ENCODE data around the gene RAB9A. TPM values are rescaled to one million over a fixed set of nuclear protein-coding genes. Genes with fewer than 3 reads are reported as not detected.

The RAB9A gene
- polyA plus RNA-seq, 3 donors = 17.9 to 38.1 (median 30.8) TPM

DNA sequence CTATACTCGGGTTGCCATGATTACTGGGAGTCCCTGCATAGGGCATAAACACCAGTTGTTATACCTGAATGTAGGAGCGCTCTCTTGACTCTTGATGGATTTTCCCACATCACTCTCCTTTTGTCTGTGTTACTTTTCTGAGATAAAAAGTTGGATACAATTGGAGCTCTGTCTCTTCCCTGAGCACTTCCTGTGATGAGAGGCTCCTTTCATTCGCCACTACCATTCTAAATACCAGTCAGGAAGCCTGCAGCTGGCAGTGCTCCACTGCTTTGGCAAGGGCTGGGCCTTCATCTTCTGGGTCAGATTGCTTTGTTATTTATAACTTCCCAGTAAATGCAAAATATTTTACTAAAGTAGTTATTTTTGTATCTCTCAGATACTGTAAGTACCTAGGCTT, 22.1 kb upstream of the RAB9A start:
- intact Hi-C loops (cut with micrococcal nuclease) = no loop called here
- Histone ChIP-seq H3K9me3 (replicated peaks in 1 of 2; ENCODE audit: control insufficient read depth in 1 of 2, insufficient read depth in 1 of 2, low read length in 2 of 2) (no peaks in the 10 kb centered on the region), H3K79me2 (ENCODE audit: insufficient read depth, low read length) (peaks cover 3% of the 10 kb centered on the region), H3K36me3 (replicated peaks in 1 of 2; ENCODE audit: control insufficient read depth in 1 of 2, insufficient read depth in 2 of 2, low read length in 2 of 2) (no peaks in the 10 kb centered on the region), H3K27ac (ENCODE audit: low read depth in 1 of 2, low read length in 2 of 2) (no peak overlapping the region), H3K9ac (ENCODE audit: insufficient read depth, low read length, poor library complexity, severe bottlenecking) (no peak overlapping the region), H3K4me2 (replicated peaks; ENCODE audit: extremely low read depth, low read length, poor library complexity, severe bottlenecking) (no peak overlapping the region), H3K4me1 (ENCODE audit: control insufficient read depth in 1 of 2, insufficient read depth in 2 of 2, low read length in 2 of 2) (peaks cover 48 to 54% of the 10 kb centered on the region in 2 donors), H4K20me1 (ENCODE audit: insufficient read depth, low read length) (no peaks in the 10 kb centered on the region), H3K4me3 (replicated peaks in 1 of 3; ENCODE audit: low read depth in 2 of 3, low read length in 3 of 3) (no peak overlapping the region), H2AFZ (ENCODE audit: insufficient read depth, low read depth, low read length, poor library complexity, severe bottlenecking) (no peak overlapping the region), H3K27me3 (ENCODE audit: control insufficient read depth in 2 of 2, insufficient read depth in 2 of 2, low read length in 2 of 2) (peaks cover 0 to 2% of the 10 kb centered on the region in 2 donors)
- Mint-ChIP-seq H3K36me3 (peaks cover 4 to 7% of the 10 kb centered on the region in 2 donors), H3K27ac (peak overlapping the region in 2 of 7 donors; percentile 40 to 47), H3K27me3 (ENCODE audit: low read depth in 3 of 3) (peaks cover 0 to 13% (median 0%) of the 10 kb centered on the region in 3 donors), H3K4me1 (peaks cover 49% of the 10 kb centered on the region), H3K4me3 (no peak overlapping the region), H3K9me3 (peaks cover 0 to 3% (median 0%) of the 10 kb centered on the region in 7 donors)
- WGBS (ENCODE audit: insufficient coverage) = no CpG with 5 or more reads among the region's 3 CpGs
- TF ChIP-seq, protein P1, sequence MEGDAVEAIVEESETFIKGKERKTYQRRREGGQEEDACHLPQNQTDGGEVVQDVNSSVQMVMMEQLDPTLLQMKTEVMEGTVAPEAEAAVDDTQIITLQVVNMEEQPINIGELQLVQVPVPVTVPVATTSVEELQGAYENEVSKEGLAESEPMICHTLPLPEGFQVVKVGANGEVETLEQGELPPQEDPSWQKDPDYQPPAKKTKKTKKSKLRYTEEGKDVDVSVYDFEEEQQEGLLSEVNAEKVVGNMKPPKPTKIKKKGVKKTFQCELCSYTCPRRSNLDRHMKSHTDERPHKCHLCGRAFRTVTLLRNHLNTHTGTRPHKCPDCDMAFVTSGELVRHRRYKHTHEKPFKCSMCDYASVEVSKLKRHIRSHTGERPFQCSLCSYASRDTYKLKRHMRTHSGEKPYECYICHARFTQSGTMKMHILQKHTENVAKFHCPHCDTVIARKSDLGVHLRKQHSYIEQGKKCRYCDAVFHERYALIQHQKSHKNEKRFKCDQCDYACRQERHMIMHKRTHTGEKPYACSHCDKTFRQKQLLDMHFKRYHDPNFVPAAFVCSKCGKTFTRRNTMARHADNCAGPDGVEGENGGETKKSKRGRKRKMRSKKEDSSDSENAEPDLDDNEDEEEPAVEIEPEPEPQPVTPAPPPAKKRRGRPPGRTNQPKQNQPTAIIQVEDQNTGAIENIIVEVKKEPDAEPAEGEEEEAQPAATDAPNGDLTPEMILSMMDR (IDR thresholded peaks at IDR 0.05) = no peak
- no peak for DNase-seq

DNA sequence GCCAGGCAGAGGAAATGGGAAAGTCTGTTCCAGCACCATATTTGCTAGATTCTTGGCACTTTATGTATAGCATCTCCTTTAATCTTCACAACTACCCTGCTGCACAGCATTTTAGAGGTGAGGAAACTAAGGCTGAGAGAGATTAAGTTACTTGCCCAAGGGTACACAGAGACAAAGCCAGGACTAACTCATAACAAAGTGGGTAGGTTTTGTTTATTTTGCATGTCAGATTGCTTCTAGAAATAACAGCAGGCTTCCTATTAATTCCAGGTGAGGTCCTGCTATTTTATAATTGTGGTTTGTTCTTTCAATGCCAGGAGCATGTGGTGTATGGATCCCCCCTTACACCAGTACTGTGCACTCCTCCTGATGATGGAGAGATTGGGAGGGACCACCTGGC, 21.0 kb upstream of the RAB9A start:
- peaks cover 44% of the 10 kb centered on the region for H3K4me1 Mint-ChIP-seq
- H3K9me3 Mint-ChIP-seq = peaks cover 0 to 3% (median 0%) of the 10 kb centered on the region in 7 donors
- no peak for DNase-seq
- peaks cover 3% of the 10 kb centered on the region for H3K79me2 ChIP-seq (ENCODE audit: insufficient read depth, low read length)
- peaks cover 0 to 2% of the 10 kb centered on the region in 2 donors for H3K27me3 ChIP-seq (ENCODE audit: control insufficient read depth in 2 of 2, insufficient read depth in 2 of 2, low read length in 2 of 2)
- TF ChIP-seq, protein P1 (IDR thresholded peaks at IDR 0.05) = no peak
- H3K4me2 ChIP-seq (replicated peaks; ENCODE audit: extremely low read depth, low read length, poor library complexity, severe bottlenecking) = no peak overlapping the region
- intact Hi-C loops (cut with micrococcal nuclease) = no loop called here
- H3K36me3 ChIP-seq (replicated peaks in 1 of 2; ENCODE audit: control insufficient read depth in 1 of 2, insufficient read depth in 2 of 2, low read length in 2 of 2) = no peaks in the 10 kb centered on the region
- H3K4me3 ChIP-seq (replicated peaks in 1 of 3; ENCODE audit: low read depth in 2 of 3, low read length in 3 of 3) = no peak overlapping the region
- no peaks in the 10 kb centered on the region for H3K9me3 ChIP-seq (replicated peaks in 1 of 2; ENCODE audit: control insufficient read depth in 1 of 2, insufficient read depth in 1 of 2, low read length in 2 of 2)
- H3K9ac ChIP-seq (ENCODE audit: insufficient read depth, low read length, poor library complexity, severe bottlenecking) = no peak overlapping the region
- H4K20me1 ChIP-seq (ENCODE audit: insufficient read depth, low read length) = no peaks in the 10 kb centered on the region
- peaks cover 4 to 7% of the 10 kb centered on the region in 2 donors for H3K36me3 Mint-ChIP-seq
- H3K27ac Mint-ChIP-seq = peak overlapping the region in 1 of 7 donors; percentile 31
- peaks cover 37 to 43% of the 10 kb centered on the region in 2 donors for H3K4me1 ChIP-seq (ENCODE audit: control insufficient read depth in 1 of 2, insufficient read depth in 2 of 2, low read length in 2 of 2)
- no peak overlapping the region for H3K4me3 Mint-ChIP-seq
- no peak overlapping the region for H2AFZ ChIP-seq (ENCODE audit: insufficient read depth, low read depth, low read length, poor library complexity, severe bottlenecking)
- no peak overlapping the region for H3K27ac ChIP-seq (ENCODE audit: low read depth in 1 of 2, low read length in 2 of 2)
- H3K27me3 Mint-ChIP-seq (ENCODE audit: low read depth in 3 of 3) = peaks cover 0 to 13% (median 0%) of the 10 kb centered on the region in 3 donors

All from CD14-positive monocyte (primary cell).